ENCODE measurements around the gene CCDC57.
"Not testable (repeated sequence)": the region's sequence is repeated elsewhere in the genome, so short reads cannot be mapped to it uniquely, and the experiment has no call there.

The CCDC57 gene

DNA sequence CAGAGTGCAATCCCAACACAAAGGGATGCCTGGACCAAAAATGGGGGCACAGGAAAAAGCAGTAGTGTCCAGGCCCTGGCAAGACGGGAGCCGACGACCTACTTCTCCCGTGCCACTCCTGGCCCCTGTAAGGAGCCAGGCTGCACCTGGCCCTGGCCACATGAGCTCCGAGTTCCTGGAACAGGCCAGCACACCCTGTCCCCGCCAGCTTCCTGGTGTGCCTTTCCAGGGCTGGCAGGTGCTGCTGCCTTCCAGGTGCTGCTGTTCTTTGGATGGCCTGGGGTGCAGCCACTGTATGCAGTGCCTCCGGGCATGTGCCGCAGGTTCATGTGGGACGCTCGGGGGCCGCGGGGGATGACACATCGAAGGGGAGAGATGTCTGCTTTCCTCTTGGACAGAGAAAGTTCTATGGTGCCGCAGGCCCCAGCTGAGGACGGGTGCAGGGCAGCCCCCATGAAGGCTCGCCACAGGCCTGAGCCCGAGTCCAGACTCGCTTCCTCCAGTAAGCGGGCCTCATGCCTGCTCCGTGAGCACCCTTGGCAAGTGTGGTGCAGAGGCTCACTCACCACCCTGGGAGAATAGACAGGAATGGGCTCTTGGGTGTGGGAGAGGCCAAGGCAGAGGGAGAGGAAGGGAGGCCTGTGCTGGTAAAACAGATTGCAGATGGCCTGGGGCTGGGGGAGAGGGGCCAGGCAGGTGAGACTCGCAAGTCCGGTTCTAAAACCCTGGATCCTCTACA is 59.9 kb downstream of the CCDC57 start:
- no peak for DNase-seq (ENCODE audit: low read depth)

DNA sequence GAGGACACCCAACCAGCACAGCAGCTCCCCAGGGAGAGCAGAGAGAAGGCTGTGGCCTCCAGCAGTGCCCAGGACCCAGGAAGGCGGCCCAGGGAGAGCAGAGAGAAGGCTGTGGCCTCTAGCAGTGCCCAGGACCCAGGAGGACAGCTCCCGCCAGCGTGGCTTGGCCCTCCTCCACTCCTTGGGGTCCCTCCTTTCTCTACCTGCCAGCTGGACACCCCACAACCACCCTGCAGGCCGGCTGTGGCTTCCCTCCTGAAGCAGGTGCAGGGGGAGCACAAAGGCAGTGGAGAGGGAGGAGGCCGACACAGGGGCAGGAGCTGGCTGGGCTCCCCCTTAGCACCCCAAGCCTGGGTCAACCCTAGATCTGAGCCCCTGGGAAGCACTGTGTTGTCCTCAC is 60.5 kb downstream of the CCDC57 start:
- no peak for DNase-seq (ENCODE audit: low read depth)

DNA sequence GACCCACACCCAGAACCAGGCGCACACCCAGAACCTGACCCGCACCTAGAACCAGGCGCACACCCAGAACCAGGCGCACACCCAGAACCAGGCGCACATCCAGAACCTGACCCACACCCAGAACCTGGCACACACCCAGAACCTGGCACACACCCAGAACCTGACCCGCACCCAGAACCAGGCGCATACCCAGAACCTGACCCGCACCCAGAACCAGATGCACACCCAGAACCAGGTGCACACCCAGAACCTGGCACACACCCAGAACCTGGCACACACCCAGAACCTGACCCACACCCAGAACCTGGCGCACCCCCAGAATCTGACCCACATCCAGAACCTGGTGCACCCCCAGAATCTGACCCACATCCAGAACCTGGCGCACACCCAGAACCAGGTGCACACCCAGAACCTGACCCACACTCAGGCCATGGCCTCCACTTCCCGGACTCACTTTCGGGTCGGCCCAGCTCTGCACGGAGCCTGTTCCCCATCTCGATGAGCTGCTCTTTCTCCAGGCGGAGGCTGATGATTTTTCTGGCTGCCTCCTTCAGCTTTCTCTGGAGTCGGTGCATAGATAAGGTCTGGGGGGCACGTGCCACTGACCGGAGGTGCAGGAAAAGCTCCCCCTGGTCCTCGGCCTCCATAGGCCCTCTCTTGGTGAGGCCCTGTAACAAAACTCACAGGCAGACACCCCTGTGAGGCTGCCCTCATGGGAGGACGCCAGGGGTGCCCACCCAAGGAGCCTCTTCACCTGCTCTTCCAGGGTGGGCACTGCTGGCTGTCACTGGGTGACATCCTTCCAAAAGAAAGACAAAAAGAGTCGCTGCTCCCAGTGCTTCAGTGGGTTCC is 61.3 kb downstream of the CCDC57 start:
- DNase-seq (ENCODE audit: low read depth): no peak

DNA sequence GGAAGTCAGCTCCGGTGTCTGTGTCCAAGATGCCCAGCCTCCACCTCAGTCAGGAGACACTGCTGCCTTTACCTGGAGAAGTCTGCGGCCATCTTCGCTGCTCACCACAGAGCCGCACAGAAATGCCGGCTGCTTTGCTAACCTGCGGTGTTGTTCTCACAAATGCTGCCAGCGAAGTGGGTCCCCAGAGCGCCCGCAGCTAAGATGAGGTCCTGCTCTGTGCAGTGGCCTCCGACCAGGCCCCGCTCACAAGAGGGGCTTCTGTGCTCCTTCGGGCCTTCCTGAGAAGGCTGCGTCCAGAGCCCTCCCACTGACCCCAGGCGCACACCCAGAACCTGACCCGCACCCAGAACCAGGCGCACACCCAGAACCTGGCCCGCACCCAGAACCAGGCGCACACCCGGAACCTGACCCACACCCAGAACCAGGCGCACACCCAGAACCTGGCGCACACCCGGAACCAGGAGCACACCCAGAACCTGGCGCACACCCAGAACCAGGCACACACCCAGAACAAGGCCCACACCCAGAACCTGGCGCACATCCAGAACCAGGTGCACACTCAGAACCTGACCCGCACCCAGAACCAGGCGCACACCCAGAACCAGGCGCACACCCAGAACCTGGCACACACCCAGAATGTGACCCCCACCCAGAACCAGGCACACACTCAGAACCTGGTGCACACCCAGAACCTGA is 63.1 kb downstream of the CCDC57 start:
- no peak for DNase-seq (ENCODE audit: low read depth)

DNA sequence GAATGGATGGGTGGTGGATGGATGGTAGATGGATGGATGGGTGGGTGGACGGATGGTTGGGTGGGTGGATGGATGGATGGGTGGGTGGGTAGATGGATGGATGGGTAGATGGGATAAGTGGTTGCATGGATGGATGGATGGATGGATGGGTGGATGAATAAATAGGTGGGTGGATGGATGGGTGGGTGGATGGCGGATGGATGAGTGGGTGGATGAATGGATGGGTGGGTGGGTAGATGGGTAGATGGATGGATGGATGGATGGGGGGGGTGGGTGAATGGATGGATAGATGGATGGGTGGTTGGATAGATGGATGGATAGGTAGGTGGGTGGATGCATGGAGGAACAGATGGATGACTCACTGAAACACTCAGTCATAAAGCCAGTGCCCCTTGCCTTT is 63.6 kb downstream of the CCDC57 start:
- DNase-seq (ENCODE audit: low read depth): no peak

DNA sequence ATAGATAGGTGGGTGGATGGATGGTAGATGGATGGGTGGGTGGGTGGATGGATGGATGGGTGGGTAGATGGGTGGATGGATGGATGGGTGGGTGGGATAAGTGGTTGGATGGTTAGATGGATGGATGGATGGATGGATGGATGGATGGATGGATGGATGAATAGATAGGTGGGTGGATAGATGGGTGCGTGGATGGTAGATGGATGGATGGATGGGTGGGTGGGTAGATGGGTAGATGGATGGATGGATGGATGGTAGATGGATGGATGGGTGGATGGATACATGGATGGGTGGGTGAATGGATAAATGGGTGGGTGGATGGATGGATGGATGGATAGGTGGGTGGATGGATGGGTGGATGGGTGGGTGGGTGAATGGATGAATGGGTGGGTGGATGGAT is 64.6 kb downstream of the CCDC57 start:
- DNase-seq (ENCODE audit: low read depth): no peak

DNA sequence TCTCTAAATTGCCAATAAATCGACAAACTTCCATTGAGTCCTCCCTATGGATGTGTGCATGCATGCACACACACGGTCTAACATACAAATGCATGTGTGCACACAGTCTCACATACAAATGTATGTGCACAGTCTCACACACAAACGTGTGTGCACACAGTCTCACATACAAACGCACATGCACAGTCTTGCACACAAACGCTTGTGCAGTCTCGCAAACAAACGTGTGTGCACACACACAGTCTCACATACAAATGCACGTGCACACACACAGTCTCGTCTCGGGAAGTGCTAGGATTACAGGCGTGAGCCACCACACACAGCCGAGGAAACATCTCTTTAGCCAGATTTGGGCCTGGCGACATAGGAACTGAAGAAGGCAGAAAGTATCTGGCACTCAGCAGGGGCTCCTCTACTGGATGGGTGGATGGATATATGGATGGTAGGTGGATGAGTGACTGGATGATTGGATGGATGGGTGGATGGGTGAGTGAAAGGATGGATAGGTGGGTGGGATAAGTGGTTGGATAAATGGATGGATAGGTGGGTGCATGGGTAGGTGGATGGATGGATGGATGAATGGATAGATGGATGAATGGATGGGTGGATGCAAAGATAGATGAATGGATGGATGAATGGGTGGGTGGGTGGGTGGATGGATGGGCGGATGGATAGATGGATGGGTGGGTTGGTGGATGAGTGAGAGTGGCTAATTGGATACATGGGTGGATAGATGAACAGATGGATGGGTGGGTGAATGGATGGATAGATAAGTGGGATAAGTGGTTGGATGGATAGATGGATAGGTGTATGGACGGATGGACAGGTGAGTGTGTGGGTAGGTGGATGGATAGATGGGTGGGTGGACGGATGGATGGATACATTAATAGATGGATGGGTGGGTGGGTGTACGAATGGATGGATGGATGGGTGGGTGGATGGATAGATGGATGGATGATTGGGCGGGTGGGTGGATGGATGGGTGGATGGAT is 65.7 kb downstream of the CCDC57 start:
- DNase-seq (ENCODE audit: low read depth): no peak

DNA sequence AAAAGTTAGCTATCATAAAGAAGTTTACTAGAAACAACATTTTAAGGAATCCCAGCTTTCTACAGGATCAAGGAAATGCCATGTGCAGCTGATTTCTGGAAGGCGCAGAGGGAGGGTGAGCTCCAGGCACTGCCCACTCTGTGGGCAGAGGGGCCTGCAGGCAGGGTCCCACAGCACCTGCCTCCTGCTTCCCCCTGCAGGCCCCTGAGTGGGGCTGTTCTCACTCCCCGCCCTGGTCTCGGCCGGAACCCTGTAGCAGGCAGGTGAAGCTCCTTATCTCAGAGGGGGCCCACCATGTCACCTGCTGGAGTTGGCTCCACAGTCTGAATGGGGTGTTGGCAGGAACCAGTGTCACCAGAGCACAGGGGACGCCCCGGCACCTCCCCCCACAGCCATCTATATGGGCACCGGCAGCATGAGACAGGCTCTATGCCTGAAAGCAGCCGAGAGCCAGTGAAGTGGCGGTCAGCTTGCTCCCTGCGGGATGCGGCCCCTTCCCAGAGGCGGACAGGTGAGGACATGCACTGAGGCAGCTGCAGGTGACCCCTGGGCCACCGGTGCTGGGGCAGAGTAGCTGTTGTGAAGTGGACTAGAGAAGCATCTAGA is 67.0 kb downstream of the CCDC57 start:
- DNase-seq (ENCODE audit: low read depth): no peak

DNA sequence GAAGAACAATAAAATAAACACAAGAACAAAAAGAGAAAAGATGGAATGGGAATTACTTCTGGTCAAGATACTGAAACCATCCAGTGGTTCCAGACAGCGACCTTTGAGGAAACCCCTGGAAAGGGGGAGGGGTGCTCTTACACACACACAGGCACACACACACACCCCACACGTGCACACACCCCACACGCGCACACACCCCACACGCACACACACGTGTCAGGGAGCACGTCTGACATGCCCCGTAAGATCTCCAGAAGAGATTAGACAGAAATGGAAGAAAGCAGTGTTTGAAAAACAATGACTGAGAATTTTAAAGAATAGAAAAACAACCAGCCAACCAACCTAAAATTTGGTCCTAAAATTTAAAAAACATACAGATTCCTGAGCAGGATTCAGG is 69.3 kb downstream of the CCDC57 start:
- DNase-seq (ENCODE audit: low read depth): no peak

DNA sequence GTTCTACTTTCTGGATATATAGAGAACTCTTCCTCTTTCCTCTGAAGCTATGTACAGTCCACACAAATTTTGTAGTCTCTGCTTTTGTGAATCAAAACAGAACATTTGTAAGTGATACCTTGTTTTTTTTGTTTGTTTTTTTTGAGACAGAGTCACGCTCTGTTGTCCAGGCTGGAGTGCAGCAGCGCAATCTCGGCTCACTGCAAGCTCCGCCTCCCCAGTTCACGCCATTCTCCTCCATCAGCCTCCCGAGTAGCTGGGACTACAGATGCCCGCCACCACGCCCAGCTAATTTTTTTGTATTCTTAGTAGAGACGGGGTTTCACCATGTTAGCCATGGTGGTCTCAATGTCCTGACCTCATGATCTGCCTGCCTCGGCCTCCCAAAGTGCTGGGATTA is 72.7 kb downstream of the CCDC57 start:
- not testable (repeated sequence) for DNase-seq (ENCODE audit: low read depth)

DNA sequence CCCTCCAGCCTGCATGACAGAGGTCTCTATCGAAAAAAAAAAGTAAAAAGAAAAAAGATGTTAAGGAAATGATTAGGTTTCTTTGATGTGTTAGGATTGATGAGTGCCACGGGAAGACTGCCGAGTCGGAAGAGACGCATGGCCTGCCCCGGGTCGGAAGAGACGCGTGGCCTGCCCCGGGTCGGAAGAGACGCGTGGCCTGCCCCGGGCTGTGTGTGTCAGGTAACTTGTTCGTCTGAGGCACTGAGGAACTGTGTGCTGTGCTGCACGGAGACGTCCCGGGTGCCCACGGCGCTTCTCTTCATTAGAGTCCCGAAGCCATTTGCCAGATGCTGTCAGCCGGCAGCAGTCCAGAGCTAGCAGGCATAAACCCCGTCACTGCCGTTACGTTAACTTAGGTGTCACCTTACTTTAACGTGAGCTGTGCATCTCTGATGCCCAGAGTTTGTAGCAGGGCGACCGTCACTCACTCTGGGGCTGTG is 74.1 kb downstream of the CCDC57 start:
- DNase-seq (ENCODE audit: low read depth): no peak

DNA sequence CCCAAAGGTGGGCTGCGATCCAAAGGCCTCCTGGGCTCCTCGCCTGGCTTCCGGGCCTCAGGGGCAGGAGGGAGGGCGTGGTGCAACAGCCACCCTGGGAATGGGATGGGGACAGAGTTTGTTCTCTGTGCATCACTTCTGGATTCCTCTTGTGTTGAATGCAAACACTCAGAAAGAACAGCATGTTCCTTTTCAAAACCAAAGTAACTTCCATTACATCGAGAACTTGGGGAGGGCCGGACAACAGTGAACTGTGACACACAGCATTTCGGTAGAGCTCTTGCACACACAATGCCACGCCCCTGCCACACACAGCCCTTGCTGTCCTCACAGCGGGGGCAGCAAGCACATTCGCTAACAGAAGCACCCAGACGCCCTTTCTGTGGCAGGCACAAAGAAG is 78.5 kb downstream of the CCDC57 start:
- DNase-seq (ENCODE audit: low read depth): no peak

DNA sequence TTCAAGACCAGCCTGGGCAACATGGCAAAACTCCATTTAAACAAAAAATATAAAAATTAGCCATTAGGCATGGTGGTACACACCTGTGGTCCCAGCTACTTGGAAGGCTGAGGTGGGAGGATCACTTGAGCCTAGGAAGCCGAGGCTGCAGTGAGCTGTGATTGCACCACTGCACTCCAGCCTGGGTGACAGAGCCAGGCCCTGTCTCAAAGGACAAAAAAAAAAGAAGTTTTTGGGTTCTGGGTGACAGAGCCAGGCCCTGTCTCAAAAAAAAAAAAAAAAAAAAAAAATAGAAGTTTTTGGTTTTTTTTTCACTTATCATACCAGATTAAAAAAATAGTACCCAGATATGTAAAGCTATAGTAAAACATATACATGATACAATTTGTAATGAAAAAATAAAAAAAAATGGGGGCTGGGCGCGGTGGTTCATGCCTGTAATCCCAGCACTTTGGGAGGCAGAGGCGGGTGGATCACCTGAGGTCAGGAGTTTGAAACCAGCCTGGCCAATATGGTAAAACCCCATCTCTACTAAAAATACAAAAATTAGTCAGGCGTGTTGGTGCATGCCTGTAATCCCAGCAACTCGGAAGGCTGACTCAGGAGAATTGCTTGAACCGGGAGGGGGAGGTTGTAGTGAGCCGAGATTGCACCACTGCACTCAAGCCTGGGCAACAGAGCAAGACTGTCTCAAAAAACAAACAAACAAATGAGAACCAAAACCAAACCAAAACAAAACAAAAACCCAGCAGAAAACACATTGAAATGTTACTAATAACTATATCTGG is 79.3 kb downstream of the CCDC57 start:
- peak; percentile 66 for DNase-seq (ENCODE audit: low read depth)

DNA sequence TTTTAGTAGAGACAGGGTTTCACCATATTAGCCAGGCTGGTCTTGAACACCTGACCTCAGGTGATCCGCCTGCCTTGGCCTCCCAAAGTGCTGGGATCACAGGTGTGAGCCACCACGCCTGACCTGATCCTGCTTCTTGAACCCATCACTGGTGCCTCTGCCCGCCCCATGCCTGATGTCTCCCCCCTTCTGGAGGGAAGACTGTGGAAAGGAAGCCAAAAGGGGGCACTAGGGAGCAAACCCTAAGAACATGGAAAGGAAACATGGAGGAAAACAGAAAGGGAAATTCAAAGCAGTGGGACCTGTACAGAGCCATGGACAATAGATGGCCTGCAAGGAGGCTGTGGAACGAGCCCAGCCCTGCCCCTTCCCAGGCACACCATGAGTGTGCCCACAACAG is 83.5 kb downstream of the CCDC57 start:
- DNase-seq (ENCODE audit: low read depth): no peak

DNA sequence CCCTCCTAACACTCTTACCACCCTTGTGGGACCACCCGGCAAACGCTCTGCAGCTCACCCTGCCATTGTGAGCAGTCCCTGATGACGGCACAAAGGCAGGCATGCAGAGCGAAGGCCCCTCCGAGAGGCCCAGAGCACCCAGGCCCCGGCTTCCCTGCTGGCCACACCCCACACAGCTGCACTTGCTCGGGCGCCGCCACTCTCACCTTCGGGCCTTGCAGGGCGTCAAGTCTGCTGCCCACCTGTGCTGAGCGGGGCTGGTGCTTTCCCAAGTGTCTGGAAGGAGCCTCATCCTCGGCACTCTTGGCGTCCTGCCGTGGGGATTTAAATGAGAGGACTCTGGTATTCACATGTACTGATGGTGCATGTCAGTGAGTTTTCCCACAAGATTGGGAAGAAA is 84.4 kb downstream of the CCDC57 start:
- DNase-seq (ENCODE audit: low read depth): no peak

DNA sequence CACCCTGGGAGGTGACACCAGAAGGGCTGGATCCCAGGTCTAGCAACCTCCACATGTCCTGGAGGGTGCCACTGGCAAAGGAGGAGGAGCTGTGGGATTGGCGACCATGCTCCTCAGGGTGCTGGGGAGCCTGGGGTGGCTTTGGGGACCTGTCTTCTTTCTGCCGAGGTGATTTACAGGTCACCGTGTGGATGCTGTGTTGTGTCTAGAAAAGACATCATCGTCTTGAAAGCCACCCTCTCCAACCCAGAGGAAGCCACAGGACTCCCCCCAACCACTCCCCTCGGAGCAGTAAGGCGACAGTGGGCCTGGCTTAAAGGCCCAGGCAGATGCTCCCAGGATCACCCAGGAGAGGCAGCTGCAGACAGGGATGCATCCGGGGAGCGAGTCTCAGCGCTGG is 84.9 kb downstream of the CCDC57 start:
- DNase-seq (ENCODE audit: low read depth): no peak

DNA sequence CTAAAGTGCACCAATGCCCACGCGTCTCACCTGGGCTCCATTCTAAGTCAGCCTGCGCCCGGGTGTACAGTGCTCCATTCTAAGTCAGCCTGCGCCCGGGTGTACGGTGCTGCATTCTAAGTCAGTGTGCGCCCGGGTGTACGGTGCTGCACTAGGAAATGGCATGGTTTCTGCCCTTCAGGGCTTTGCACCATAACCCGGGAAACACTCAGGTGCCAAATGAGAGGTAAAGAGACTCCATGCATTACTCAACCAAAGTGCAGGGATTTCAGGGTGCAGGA is 85.4 kb downstream of the CCDC57 start:
- DNase-seq (ENCODE audit: low read depth): no peak

DNA sequence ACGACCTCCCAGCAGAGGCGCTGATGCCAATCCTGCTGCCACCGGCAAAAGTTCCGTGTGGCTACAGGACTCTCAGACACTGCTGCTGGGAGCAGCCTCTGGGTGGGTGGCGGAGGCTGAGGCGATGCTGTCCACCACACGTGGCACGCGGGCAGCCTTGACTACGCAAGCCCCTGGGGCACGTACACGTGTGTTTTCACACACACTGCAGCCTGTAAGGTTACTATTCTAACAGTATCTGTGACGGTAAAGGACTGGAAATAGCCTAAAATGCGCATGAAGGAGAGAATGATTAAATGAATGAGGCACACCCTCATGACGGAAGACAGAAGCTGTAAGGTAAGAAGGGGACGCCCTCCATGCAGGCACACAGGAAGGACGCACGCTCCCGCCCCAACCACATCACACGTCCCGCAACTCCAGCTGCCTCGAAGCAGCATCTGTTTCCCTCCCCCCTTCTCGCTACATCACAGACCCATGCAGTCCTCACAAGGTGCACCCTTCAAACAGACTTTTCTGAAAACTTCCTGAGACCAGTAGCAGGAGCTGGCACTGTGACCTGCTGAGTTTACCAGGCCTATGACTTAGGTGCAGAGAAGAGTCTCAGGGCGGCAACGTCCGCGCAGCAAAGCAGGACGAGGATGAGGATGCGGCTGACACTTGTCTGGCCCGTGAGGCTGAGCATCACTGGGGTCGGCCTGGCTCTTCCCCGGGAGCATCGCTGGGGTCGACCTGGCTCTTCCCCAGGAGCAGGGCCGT is 85.9 kb downstream of the CCDC57 start:
- DNase-seq (ENCODE audit: low read depth): no peak

DNA sequence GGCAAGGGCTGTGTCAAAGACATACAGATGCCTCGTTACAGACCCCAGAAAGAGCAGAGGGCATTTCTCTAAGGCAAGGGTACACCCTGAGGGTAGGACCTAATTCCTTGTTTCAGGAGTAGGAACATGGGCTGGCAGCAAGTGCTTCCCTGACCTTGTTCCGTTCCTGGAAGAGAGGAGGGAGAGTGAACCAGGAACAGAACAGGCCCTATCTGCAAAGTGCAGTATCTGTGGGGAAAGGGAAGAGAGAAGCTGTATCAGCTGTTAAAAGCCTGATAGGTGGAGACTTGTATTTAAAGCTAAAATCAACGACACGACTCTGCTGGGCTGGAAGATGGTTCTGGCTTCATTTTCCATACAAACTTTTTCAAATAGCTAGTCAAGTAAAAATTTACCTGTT is 88.5 kb downstream of the CCDC57 start:
- DNase-seq (ENCODE audit: low read depth): no peak
